ENCODE results near the gene CERK.
"Not testable (repeated sequence)": the region's sequence is repeated elsewhere in the genome, so short reads cannot be mapped to it uniquely, and the experiment has no call there.

The CERK gene, protein sequence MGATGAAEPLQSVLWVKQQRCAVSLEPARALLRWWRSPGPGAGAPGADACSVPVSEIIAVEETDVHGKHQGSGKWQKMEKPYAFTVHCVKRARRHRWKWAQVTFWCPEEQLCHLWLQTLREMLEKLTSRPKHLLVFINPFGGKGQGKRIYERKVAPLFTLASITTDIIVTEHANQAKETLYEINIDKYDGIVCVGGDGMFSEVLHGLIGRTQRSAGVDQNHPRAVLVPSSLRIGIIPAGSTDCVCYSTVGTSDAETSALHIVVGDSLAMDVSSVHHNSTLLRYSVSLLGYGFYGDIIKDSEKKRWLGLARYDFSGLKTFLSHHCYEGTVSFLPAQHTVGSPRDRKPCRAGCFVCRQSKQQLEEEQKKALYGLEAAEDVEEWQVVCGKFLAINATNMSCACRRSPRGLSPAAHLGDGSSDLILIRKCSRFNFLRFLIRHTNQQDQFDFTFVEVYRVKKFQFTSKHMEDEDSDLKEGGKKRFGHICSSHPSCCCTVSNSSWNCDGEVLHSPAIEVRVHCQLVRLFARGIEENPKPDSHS

DNA sequence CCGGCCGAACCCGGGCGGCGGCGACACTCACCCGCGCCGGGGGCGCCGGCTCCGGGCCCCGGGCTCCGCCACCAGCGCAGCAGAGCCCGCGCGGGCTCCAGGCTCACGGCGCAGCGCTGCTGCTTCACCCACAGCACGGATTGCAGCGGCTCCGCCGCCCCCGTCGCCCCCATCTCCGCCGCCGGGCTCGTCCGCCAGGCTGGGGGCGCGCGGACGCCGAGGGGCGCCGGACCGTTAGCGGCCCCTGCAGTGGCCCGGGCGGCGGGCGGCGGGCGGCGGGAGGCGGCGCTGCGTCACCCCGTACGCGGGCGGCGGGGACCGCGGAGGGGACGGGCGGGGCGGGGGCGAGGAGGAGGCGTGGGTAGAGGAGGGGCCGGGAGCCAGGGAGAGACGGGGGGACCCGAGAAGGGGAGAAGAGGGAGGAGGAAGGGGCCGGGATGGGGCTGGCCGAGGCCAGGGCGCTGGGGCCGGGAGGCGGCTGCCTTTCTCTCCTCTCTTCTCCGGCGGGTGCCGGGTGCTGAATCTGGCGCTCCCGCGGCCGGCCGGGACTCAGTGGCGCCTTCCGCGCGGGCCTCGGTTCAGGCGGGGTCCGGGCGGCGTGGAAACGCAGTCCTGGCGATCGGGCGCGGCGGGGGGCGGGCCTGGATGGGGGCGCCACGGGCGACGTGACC is at the start of gene CERK:
Gene CERK, minus strand, starts transcription at position 277 of the 671 bp plus-strand sequence. Its CDS starts 104 bp downstream, at position 173.
- peak; percentile 76 for DNase-seq

DNA sequence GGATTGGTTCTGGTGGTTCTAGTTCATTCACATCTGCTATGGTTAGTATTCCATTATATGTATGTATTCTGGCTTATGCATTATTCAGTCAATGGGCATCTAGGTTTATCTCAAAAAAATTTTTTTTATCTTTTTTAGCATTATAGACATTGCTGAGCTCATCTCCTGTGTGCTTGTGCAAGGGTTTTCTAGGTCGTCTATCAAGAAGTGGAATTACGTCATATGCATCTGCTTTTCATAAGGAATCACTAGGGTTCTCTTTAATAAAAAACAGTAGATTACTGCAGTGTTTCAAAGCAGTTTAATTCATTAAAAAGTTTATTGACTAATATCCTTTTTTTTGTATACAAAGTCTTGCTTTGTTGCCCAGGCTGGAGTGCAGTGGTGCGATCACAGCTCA is 45.7 kb upstream of the CERK start:
- no peak for DNase-seq

DNA sequence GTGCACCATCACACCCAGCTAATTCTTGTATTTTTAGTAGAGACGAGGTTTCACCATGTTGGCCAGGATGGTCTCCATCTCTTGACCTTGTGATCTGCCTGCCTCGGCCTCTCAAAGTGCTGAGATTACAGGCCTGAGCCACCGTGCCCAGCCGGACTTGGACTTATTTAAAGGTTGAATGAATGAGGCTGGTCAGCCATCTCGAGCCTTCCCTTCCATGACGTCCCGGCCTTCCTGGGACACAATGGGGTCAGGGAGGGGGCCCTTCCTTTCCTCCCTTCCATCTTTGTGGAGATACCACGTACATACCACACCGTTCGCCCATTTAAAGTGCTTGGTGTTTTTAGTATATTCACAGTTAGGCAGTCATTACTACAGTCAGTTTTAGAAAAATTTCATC is 44.1 kb upstream of the CERK start:
- not testable (repeated sequence) for DNase-seq

DNA sequence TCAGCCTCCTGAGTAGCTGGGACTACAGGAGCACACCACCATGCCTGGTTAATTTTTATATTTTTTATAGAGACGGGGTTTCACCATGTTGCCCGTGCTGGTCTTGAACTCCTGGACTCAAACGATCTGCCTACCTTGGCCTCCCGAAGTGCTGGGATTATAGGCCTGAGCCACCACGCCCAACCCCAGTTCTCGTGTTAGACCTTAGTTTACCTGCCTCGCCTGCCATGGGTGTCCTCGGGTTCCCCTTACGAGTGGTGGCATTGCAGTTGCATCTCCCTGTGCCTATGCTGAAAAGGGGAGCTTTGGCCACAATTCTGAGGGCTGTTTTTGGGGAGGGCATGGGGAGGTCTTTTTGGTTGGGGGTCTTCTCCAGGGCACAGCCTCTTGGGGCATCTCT is 43.2 kb upstream of the CERK start:
- no peak for DNase-seq

DNA sequence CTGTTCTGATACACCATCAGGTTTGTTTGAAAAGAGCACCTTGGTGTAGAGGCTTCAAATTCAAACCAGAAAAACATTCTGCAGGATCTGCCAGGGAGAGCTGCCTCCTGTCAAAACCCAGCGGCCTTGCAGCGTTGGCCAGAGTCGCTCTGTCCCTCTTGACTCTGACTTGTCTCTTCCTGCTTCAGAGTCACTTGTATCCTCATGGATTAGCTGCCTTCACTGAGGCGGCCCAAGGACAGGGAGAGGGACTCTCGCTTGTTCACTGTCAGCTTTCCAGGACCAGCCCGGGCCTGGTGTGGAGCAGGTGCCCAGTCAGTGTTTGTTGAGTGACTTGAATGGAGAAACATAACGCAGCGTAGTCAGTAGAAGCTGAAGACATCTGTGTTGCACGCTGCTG is 42.4 kb upstream of the CERK start:
- DNase-seq, result no peak

DNA sequence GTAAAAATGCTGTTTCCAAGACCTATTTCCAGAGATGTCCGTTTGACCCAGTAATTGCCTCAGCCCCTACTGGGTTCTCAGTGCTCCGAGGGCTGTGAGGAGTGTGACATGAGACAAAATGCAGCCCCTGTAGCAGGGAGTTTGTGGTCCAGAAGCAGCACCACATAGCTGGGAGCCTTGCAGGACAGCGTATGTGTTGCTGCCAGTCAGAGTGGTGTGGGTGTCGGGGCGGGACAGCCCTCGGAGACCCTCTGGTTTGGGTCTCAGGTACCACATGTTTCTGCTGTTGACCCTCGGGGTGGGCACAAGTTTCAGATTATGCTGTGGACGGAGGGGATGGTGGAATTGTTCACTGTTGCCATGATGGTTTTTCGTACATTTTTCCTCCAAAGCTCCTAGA is 41.6 kb upstream of the CERK start:
- DNase-seq, result no peak

DNA sequence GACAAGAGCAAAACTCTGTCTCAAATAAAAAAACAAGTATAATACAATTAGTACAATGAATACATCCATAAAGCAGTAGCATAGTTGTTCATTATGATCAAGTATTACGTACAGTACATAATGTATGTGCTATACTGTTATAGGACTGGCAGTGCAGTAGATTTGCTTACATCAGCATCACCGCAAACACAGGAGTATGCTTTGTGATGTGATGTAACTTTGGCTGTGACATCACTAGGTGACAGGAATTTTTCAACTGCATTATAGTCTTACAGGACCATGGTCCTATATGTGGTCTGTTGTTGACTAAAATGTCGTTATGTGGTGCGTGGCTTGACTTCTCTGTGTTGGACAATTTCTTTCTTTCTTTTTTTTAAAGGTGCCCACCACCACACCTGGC is 41.0 kb upstream of the CERK start:
- no peak for DNase-seq

DNA sequence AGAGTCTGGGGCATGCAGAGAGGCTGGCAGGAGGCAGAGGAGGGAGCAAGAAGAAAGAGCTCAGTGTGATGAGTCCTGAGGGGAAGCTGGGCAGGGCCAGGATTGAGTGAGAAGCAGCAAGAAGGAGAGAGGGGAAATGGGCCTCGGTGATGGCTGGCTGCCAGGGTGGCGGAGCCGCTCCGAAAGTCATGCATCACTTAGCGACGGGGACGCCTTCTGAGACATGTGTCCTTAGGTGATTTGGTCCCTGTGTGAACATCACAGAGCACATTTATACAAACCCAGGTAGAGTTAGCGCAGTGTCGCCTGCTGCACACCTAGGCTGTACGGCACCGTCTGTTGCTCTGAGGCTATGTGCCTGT is 39.5 kb upstream of the CERK start:
- no peak for DNase-seq

DNA sequence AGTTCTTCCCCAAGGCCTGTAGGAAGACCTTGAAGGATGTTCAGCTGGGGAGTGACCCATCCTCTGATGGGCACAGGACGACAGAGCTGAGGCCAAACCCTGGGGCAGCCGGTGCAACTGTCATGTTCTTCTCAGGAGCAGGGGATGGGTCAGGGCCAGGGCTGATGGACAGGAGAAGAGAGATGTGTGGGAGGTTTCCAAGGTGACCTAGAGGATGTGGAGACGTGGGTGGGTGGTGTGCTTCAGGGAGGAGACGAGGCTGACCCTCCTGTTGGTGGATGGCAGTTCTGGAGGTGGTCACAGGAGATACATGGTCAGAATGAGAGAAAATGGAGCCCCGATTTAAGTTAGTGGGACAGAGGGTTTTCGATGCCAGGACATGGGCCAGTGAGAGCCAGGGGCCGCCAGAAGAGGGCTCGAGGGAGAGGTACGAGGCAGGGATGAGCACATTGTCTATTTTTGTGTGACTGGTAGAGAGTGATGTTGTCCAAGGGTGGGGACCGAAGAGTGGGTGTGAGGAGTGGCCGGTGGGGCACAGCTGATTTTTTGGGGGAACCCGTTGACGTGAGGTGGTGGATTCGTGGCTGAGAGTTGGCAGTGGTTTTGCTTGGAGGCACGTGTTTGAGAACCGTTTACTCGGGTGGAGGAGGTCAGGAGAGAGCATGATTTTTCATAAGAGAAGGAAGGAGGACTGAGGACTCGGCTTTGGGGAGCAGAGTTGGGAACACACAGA is 39.0 kb upstream of the CERK start:
- DNase-seq, result no peak

DNA sequence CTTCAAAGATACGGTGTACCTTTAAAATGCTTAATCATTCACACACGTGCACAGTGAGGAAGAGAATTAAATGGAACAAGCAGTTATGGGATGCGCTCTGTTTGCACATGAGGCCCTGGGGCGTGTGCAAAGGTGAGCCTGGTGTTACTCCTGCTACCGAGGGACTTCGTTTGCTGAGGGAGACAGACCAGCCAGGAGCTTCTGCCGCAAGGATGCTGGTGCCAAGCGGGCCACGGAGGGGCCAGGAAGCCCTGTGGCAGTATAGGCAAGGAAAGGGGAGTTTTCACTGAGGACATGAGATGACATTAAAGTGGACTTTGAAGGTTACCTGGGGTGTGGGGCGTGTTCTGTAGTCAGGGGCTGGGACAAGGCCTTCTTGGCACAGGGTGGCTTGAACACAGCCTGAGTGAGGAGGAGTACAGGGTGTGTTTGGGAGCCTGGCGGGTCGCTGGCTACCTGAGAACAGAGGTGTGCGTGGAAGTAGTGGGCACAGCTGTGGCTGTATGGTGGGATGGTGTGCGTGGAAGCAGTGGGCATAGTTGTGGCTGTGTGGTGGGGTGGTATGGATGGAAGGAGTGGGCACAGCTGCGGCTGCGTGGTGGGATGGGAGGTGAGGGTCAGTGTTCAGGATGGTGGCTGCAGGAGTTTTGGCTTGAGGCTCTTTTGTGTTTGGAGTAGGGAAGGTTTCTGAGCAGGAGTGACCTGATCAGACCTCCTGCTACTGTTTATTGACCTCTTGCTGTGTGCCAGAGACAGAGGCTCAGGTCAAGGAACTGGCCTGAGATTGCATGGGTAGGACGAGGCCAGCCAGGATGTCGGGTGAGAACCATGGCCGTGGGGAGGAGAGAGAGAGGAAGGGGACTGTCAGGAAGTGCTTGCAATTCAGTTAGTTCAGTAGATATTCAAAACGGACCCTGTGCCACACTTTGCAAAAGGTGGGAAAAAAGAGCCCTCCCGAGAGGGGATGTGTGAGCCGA is 38.1 kb upstream of the CERK start:
- DNase-seq, result no peak

DNA sequence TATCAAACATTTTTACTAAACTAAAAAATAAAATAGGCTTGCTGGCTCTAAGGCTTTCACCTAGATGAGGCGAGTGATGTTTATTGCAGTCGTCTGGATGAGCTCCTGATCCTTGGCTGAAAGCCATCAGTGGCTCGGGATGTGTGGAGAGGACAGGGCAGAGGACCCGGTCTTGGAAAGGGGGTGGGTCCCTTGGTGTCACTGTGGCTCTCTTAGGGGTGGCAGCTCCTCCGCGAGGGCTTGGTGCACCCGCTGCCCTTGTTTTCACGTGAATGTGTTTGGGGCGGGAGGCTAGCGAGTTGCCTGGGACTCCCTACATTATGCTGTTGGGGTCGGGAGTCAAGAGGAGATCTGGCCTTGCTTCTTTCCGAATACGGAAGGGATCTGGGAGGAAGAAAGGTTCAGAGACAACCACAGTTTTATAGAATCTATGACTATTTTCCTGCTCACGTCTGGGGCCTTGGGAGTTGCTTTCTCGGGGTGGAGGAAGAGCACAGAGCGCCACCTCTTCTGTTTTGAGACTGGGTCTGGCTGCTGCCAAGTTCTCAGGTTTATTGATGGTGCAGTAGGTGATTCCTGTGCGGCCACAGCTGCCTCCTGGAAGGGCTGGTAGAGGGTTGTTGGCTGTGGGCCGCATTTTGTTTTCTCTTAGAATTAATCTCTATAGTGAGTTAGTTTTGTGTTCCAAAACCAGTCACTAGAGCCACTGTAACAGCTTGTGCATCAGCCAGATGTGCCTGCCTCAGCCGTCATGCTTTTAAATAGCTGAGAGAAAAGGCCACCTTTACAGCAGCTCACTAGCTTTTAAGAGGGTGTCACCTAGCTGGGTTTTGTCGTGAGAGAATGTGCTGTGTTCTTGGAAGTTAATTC is 37.2 kb upstream of the CERK start:
- no peak for DNase-seq

DNA sequence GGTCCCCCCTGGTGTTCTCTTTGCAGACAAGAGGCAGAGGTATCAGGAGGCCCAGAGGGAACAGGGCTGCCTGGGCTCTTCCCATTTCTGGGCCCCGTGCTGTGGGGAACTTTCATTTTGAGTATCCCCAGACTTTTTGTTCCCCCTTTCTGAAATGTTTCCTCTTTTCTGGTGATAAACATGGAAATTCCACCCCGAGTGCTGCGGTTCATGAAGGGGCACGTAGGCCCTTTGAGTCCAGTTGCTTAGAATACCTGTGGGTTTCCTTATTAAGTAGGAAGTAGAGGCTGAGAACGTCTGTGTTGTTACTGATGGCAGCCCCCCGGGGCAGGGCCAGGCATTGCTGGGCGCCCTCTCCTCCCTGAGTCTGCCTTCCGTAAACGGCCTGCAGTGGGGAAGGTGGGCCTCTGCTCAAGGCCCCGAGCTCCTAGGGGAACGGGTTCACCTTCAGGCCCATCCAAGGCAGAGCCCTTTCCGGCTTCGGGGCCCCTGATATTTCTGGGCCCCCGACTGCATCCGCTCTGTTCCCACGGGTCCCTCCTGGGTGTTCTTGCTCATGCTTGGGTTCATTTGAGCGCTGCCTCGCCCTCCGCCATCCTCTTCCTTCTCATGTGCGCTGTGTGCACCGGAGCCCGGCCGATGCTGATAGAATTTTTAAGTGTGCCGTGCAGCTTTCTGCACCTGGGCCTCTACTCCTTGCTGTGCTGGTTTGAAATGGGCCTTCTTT is 36.4 kb upstream of the CERK start:
- no peak for DNase-seq

DNA sequence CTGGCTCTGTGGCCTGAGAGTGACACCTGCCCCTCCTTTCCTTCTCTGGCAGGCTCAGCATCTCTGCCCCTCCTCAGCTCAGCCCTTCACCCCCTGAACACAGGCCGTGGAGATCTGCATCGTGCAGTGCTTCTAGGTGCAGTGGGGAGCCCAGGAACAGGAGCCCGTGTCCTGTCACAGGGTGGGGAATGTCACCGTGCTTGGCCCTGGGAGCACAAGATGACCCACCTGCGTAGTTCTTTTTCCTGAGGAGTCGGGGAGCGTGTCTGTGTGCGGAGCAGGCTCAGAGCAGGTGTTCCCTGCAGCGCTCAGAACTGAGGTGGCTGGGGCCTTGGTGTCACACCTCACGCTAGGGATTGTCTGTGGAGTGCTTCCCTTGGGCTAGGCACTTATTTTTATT is 35.0 kb upstream of the CERK start:
- no peak for DNase-seq

DNA sequence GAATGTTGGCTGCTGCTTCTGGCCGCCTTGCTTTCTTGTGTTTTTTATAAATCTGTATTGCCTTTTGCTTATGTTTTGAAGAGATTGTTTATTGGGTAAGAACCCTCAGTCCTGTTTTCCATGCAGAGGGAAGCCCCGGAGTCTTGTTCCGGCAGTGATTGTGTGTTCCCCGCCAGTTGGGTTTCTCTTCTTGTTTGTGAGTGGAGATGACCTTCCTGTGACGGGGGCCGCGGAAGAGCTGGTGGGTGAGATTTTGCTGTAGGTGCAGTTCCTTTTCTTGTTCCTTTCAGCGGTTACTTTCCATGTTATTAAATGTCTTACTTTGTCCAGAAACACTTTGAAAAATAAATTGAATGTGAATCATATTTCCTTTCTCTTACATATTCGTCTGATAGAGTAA is 32.7 kb upstream of the CERK start:
- DNase-seq, result no peak

DNA sequence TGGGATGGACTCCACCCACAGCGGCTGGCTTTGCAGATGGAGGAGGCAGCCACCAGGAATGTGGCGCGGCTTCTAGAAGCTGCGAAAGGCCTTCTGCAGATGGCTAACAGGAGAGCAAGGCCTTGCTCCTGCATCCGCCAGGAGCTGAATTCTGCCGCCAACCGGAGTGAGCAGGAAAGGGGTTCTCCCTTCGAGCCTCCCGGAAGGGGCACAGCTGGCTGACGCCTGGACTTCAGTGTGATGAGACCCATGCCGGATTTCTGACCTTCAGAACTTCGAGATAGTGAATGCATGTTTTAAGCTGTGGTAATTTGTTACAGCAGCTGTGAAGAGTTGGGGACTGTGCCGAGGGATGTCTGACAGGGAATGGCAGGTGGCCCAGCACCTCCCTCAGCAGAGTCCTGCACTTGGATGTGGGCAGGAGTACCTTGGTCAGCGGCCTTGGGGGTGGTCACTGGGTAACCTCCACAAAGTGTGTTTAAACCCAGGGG is 32.1 kb upstream of the CERK start:
- no peak for DNase-seq

DNA sequence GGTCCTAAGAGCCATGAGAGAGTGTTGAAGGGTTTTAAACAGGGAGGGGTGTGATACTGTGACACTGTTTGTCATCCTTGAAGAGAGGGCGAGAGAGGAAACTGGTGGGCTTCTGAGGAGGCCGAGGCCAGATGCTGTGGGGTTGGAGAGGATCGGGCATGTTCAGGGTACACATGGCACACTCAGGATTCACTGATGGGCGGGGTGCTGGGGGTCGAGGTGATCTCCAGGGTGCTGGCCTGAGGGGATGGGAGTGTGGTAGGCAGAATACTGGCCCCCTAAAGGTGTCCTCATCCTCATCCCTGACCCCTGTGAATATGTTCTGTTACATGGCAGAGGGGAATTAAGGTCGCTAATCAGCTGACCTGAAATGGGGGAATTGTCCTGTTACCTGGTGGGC is 31.7 kb upstream of the CERK start:
- DNase-seq, result no peak

DNA sequence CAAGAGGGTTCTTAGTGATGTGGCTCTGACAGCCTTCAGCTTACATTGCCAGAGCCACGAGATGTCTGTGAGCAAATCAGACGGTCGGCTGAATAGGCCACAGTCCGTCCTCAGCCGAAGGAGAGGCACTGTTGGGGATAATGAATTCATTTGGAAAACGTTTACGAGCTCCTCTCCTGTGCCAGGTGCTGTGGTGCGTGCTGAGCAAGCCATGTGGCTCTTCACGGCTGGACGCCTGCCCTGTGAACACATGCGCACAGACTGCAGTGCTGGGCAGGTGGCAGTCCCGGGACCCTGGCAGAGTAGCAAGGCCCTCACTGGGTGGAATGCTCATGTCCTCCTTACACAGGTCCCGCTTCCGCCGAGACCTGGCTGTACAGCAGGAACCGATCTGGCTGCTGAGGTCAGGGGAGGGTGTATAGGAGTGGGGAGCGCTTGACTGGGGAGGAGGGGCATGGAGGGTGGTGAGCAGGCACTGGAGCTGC is 31.2 kb upstream of the CERK start:
- DNase-seq, result no peak

DNA sequence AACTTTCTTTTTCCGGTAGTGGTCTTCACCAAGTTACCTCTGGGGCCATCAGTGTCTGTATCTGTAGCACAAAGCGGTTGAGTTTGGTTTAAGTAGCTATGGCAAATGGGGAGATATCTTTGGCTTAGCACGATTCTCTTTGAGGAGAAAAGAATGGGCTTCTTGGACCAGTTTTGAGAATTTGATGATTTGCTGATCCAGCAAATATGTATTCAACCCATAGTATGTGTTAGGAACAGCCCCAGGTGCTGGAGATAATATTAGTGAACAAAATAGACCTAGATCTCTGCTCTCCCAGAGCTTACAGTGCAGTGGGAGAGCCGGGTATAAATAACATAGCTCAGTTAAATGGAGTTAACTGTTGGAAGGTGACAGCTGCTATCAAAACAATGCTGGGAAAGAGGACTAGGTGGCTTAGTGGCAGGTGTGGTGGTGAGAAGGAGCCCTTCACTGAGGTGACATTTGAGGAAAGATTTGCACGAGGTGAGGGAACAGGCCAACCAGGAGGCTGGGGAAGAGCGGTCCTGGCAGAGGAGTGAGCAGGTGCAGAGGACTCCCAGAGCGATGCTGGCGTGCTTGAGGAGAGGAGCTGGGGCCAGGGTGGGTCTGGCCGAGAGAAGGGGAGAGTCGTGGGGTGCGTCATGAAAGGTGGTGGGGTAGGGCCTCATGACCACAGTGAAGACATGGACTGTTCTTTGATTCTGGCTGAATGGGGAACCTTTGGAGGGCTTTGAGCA is 29.4 kb upstream of the CERK start:
- DNase-seq, result no peak

DNA sequence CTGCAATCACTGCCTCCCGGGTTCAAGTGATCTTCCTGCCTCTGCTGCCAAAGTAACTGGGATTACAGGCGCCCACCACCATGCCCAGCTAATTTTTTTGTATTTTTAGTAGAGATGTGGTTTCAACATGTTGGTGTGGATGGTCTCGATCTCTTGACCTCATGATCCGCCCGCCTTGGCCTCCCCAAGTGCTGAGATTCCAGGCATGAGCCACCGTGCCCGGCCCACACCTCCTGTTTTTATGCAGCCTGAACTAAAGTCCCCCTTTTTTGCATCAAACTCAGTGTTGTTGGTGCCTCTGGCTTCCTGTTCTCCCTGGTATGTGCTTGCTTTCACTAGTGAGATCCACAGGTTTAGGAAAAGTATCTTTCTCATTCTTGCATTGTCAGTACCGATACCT is 28.6 kb upstream of the CERK start:
- DNase-seq, result no peak

Measured in EL (cell line).